ENCODE data around the gene TOR1AIP1.
A peak's percentile ranks its signal among the peaks of the same experiment; 100 is the strongest.
"Not testable (repeated sequence)": the region's sequence is repeated elsewhere in the genome, so short reads cannot be mapped to it uniquely, and the experiment has no call there.

TOR1AIP1 gene

DNA sequence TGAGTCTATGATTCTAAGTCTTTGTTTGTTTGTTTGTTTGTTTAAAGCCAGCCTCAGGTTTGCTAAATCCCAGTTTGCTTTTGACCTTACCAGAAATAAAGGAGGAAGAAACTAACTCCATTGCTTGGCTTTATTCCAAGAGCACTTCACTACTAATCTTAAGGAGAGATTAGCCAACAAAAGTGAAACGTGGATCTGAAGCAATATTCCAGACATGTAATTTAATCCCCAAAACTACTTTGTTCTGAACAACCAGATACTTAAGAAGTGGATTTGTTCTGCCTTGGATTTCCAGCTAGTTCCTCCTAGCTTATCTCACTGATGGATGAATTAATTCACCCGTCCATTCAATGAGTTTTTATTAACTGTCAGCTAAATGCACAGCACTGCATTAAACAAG is 56.7 kb downstream of the TOR1AIP1 start:
- no peak for DNase-seq

- no peak for DNase-seq
These were observed 57.9 kb downstream of the TOR1AIP1 start for GRCh38 chr1:179939941-179940340.

- DNase-seq = no peak
These were observed 59.4 kb downstream of the TOR1AIP1 start for GRCh38 chr1:179941454-179941853.

GRCh38 chr1:179950651-179951050 is 68.6 kb downstream of the TOR1AIP1 start:
- no peak for DNase-seq

GRCh38 chr1:179951383-179952144 is 69.5 kb downstream of the TOR1AIP1 start:
- no peak for DNase-seq

- no peak for DNase-seq
These were observed 70.1 kb downstream of the TOR1AIP1 start for GRCh38 chr1:179952186-179952585.

DNA sequence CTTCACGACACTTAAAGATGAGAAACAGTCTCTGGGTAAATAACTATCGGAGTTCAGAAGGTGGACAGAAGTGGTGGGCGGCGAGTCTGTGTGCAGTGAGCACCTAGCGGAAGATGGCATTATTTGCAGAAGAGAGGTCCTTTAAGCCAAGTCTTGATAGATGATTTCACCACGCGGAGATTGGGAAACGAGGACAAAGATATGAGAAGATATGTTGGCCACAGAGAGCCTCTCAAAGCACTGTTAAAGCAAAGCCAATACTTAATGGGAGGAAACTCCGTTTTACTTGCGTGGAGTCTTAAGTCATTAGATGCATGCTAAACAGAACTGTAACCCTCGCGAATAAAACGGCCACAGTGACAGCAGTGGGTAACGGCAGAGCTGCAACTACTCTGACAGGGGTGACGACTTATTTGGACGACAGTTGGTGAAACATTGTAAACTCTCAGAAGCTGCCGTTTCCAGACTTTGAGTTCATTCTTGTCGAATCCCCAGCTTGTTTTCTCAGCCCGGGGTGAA is 71.9 kb downstream of the TOR1AIP1 start:
- peak in 4 of 14 donors; percentile 52 to 88 (median 66) for DNase-seq

DNA sequence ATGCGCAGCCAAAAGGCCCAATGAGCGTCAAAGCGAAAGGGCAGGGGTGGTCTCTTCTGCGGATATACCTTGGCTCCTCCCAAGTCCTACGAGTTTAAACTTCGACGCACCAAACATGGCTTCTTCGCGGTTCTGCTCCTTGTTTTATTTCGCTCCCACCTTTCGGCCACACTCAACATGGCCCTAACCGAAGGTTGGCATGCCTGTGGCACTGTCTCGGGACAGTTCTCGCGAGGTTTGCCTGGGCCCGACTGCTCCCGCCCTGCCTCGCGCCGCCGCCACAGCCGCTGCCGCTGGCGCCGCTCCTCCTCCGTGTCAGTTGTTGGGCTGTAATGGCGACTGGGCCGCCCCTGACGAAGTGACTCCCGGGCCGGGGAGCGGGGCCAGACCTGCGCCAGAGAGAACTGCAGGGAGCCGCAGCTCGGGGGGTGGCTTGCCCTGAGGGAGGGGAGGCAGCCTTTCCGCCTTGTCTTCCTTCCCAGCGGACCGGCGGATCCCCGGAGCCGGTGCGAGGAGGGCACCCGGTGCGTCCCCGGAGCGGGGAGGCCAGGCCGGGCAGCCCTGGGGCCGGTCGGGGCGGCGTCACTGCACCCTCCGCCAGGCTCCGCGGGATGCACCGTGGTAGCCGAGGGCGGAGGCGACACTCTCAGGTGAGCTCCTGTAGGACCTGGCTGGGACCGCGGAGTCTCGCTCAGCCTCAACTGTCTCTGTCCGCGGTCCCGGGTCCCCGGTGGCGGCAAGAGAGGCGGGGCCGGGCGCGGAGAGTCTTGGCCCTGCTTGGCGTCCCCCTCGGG is 72.6 kb downstream of the TOR1AIP1 start, which contains the start of gene CEP350:
Gene CEP350, plus strand, starts transcription at position 318 of the 794 bp plus-strand sequence. CDS start 31,372 bp downstream, outside the sequence.
- peak; percentile 73 to 98 (median 91) for DNase-seq

DNA sequence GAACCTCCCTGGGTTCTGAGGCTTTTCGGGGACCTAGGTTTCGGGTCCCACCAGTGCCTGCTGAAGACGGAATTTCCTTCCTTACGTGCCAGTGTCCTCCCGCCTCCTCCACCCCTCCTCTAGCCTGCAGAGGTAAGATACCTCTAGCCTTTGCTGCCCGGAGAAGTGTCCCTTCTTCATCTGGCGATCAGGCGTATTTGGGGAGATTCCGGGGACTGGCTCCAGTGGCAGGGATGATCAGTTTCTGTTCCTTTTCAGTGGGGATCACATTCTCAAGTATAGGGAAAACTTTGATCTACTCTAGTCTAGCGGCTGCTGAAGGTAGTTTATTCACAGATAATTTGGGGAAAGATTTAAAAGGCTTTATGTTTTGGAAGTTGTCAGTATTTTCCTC is 73.2 kb downstream of the TOR1AIP1 start:
- peak in 4 of 14 donors; percentile 54 to 69 (median 62) for DNase-seq

- no peak for DNase-seq
These were observed 73.6 kb downstream of the TOR1AIP1 start for GRCh38 chr1:179955731-179956130.

DNA sequence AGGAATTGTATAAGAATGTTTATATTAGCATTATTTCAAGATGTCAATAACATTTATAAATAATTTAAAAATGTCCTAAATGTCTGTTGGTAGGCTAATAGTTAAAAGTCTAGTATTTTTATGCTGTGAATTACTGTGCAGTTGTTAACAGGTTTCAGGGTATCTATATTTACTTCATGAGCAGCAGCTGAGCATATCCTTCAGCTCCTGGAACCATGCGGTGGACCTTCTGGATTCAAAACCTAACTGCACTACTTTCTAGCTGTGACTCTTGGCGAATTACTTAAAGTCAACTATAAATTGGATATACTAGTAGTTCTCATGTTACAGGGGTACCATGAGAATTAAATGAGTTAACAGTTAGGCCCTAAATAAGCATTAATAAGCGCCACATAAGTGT is 76.3 kb downstream of the TOR1AIP1 start:
- DNase-seq = no peak

- DNase-seq = not testable (repeated sequence)
These were observed 80.1 kb downstream of the TOR1AIP1 start for GRCh38 chr1:179962168-179962567.

- no peak for DNase-seq
These were observed 84.5 kb downstream of the TOR1AIP1 start for GRCh38 chr1:179966551-179966950.

- DNase-seq = no peak
These were observed 86.4 kb downstream of the TOR1AIP1 start for GRCh38 chr1:179968284-179968993.

- peak in 1 of 14 donors; percentile 4 for DNase-seq
These were observed 87.2 kb downstream of the TOR1AIP1 start for GRCh38 chr1:179968994-179969919.
